ENCODE results near the gene TSPAN4. TPM values are rescaled to one million over a fixed set of nuclear protein-coding genes. Genes with fewer than 3 reads are reported as not detected.

The TSPAN4 gene
- total RNA-seq, 4 donors from 2014 or later = 145 to 234 (median 175) TPM

DNA sequence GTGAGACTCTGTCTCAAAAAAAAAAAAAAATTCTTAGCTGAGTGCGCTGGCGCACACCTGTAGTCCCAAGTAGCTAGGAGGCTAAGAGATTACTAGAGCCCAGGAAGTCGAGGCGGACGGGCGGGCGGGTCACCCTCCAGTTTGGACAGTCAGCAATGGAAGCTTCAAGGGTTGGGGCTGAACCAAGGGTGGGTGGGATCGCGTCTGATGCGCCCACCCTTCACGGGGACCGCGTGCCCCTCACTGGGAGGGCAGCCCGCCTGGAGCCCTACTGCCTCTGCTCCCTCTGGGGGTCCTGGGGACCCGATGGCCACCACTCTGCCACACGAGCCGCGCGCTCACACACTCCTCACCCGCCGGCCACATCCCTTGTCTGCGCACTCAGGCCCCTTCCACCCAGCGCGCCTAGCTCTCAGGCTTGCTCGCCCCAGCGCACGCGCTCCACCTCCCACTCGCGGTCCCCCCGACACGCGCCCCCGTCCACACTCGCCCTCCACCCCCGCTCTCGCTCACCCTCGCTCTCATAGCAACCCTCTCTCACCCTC lies 67.5 kb downstream of the TSPAN4 start:
- ATAC-seq (ENCODE audit: low FRiP score) (peak; percentile 7), DNase-seq (ENCODE audit: low spot score) (no peak)
- TF ChIP-seq, protein P1, sequence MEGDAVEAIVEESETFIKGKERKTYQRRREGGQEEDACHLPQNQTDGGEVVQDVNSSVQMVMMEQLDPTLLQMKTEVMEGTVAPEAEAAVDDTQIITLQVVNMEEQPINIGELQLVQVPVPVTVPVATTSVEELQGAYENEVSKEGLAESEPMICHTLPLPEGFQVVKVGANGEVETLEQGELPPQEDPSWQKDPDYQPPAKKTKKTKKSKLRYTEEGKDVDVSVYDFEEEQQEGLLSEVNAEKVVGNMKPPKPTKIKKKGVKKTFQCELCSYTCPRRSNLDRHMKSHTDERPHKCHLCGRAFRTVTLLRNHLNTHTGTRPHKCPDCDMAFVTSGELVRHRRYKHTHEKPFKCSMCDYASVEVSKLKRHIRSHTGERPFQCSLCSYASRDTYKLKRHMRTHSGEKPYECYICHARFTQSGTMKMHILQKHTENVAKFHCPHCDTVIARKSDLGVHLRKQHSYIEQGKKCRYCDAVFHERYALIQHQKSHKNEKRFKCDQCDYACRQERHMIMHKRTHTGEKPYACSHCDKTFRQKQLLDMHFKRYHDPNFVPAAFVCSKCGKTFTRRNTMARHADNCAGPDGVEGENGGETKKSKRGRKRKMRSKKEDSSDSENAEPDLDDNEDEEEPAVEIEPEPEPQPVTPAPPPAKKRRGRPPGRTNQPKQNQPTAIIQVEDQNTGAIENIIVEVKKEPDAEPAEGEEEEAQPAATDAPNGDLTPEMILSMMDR (IDR thresholded peaks at IDR 0.05) = no peak

DNA sequence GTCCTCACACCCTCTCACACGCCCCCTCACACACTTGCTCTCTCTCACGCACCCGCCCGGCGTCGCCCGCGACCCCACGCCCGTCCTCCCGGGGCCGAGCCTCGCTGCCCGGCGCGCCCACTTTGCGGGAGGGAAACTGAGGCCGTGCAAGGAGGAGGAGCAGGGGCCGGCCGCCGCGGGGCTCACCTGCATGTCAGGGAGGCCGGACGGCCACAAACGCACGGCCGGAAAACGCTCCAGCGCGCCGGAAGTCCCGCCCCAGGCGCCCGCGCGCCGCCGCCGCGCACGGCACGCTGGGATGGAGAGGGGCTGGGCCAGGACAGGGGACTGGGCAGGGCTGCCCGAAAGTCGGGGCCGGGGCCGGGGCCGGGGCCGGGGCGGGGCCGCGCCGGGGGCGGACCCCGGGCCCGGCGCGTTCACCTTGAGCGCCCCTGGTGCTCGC lies 68.0 kb downstream of the TSPAN4 start, which contains the start of gene CHID1:
TSS of gene CHID1 (minus strand) at position 222 of the 442 bp plus-strand sequence. CDS start 5,994 bp downstream, outside the sequence.
- peak; percentile 96 for ATAC-seq (ENCODE audit: low FRiP score)
- DNase-seq (ENCODE audit: low spot score) = peak; percentile 52
- TF ChIP-seq, protein P1 (IDR thresholded peaks at IDR 0.05) = no peak

DNA sequence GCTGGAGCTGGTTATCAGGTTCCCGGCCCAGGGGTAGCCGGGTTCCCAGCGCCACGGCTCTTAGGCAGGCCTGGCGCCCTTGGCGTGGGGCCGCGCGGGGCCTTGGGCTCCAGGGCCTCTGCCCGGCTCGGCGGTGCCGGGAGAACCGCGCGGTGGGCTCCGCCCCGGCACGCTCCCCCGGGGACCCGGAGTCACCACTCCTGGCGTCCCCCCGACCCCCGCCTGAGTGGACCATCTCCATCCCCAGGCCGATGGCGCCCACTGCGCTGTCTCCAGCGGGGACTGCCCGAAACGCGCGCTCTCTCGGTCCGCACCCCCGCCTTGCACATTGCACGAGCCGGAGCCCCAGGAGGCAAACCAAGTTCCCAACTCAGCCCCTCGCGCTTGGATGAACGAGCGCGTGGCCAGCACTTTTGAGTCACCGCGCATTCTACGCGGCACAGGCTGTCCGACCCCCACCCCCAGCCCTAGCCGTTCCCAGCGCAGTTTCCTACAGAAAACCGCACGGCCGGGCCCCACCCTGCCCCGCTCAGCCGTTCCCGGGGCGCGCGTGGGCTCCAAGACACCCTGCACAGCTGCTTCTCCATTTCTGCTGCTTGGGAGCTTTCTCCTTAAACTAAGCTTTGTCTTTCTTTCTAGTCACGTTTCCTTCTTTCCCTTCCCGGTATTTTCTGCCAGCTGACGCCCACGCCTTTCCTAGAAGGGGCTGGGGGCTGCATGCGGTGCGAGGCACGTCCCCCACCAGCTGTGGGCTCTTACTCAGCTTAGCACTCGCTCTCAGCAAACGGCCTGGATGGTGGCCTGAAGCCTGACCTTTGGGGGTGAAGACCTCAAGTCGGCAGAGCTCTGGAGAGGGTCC lies 68.6 kb downstream of the TSPAN4 start:
- peak; percentile 34 for DNase-seq (ENCODE audit: low spot score)
- TF ChIP-seq, protein P1 (IDR thresholded peaks at IDR 0.05) = no peak
- ATAC-seq (ENCODE audit: low FRiP score) = peak; percentile 65

DNA sequence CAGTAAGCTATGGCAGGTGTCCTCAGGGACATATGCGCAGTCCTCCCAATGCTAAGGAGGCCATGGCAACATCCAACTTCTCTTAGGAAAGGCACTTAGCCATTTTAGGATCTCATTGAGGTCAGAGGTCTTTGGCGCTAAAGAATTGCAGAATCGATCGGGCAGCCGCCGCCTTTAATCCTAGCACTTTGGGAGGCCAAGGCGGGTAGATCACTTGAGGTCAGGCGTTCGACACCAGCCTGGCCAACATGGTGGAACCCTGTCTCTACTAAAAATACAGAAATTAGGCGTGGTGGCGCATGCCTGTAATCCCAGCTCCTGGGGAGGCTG lies 69.2 kb downstream of the TSPAN4 start:
- ATAC-seq (ENCODE audit: low FRiP score) = no peak
- DNase-seq (ENCODE audit: low spot score) = no peak
- TF ChIP-seq, protein P1 (IDR thresholded peaks at IDR 0.05) = no peak

DNA sequence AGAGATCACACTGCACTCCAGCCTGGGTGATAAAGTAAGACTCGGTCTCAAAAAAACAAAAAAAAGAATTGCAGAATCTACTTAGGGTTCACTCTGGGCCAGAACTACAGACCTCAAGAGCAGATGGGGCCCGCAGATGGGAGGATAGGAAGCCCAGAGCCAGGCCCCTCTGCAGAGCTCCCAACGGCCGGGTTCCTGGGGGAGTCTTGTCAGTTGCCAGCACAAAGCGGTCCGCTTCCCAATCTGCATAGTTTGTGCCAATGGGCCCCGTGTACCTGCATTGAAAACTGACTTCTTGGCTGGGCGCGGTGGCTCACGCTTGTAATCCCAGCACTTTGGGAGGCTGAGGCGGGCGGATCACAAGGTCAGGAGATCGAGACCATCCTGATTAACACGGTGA lies 69.6 kb downstream of the TSPAN4 start:
- DNase-seq (ENCODE audit: low spot score) (no peak), ATAC-seq (ENCODE audit: low FRiP score) (no peak)
- TF ChIP-seq, protein P1 (IDR thresholded peaks at IDR 0.05) = no peak

DNA sequence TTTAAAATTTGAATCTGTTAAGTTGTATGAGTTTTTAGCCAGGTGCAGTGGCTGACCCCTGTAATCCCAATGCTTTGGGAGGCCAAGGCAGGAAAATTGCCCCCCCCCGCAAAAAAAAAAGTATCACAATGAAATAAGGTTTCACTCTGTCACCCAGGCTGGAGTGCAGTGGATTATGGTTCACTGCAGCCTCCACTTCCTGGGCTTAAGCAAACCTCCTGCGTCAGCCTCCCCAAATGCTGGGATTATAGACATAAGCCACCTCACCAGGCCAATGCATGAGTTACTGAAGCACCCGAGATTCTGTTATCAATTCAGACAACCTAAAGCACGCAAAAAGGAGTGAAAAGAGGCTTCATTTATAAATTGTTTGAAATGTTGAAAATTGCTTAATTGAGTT lies 70.4 kb downstream of the TSPAN4 start:
- ATAC-seq (ENCODE audit: low FRiP score) (no peak), DNase-seq (ENCODE audit: low spot score) (no peak)

More for the DNA sequence above, 70.4 kb downstream of the TSPAN4 start:
- TF ChIP-seq, protein P1 (IDR thresholded peaks at IDR 0.05) = no peak

Measured in omental fat pad (tissue), 4 donors.